OCI-LY1 (cell line): ENCODE data around the gene NEGR1.

Experiments used
- H2AFZ ChIP-seq: fragments of 200-600 bp; sonication (generic), shearing (Covaris generic); 2 replicates; pipeline ENCODE4 v1.6.0; 2014; ENCODE audit warnings: antibody characterized with exemption, mild to moderate bottlenecking, low read length
- H3F3A ChIP-seq: fragments of 200-600 bp; sonication (generic), shearing (Covaris generic); 2 replicates; pipeline ENCODE4 v1.6.0; 2014; ENCODE audit warnings: mild to moderate bottlenecking, antibody characterized with exemption, low read length, moderate library complexity; ENCODE audit not compliant: insufficient read depth
- H3K27ac ChIP-seq: fragments of 200-600 bp; sonication (generic); 2 replicates; pipeline ENCODE4 v1.5.1; 2014; ENCODE audit warnings: low read length, mixed run types, mild to moderate bottlenecking, low read depth; ENCODE audit not compliant: poor library complexity, severe bottlenecking
- H3K27me3 ChIP-seq: fragments of 200-600 bp; sonication (generic); 2 replicates; pipeline ENCODE4 v1.6.0; 2014; ENCODE audit warnings: antibody characterized with exemption, mild to moderate bottlenecking, low read length, moderate library complexity; ENCODE audit not compliant: insufficient read depth
- H3K36me3 ChIP-seq: fragments of 200-600 bp; sonication (generic); 2 replicates; pipeline ENCODE4 v1.6.1; 2014; ENCODE audit warnings: mild to moderate bottlenecking, antibody characterized with exemption, low read length, moderate library complexity, mixed read lengths; ENCODE audit not compliant: insufficient read depth
- H3K4me1 ChIP-seq: fragments of 200-600 bp; sonication (generic); 2 replicates; pipeline ENCODE4 v1.5.1; 2014; ENCODE audit warnings: mild to moderate bottlenecking, low read length, moderate library complexity; ENCODE audit not compliant: insufficient read depth, severe bottlenecking
- H3K4me2 ChIP-seq: fragments of 200-600 bp; sonication (generic), shearing (Covaris generic); 2 replicates; pipeline ENCODE4 v1.6.1; 2014; ENCODE audit warnings: low read length
- H3K4me3 ChIP-seq: fragments of 200-600 bp; sonication (generic); 2 replicates; pipeline ENCODE4 v1.5.1; 2014; ENCODE audit warnings: low read length, low read depth, mild to moderate bottlenecking, mixed read lengths; ENCODE audit not compliant: poor library complexity, severe bottlenecking
- H3K79me2 ChIP-seq: fragments of 200-600 bp; shearing (Covaris generic); 2 replicates; pipeline ENCODE4 v1.6.1; 2016; ENCODE audit warnings: mixed run types, low read length, mixed read lengths; ENCODE audit not compliant: insufficient read depth
- H3K9ac ChIP-seq: fragments of 200-600 bp; sonication (generic), shearing (Covaris generic); 2 replicates; pipeline ENCODE4 v1.6.1; 2014; ENCODE audit warnings: mild to moderate bottlenecking, low read length, mixed read lengths
- H3K9me2 ChIP-seq: fragments of 200-600 bp; sonication (generic), shearing (Covaris generic); 2 replicates; pipeline ENCODE4 v1.6.1; 2014; ENCODE audit warnings: low read depth, mild to moderate bottlenecking, low read length, mixed read lengths
- H3K9me3 ChIP-seq: fragments of 200-600 bp; shearing (Covaris generic); 2 replicates; pipeline ENCODE4 v1.6.1; 2014; ENCODE audit warnings: low read length, mixed read lengths
- H4K20me1 ChIP-seq: fragments of 200-600 bp; sonication (generic), shearing (Covaris generic); 2 replicates; pipeline ENCODE4 v1.6.0; 2016; ENCODE audit warnings: mild to moderate bottlenecking, low read length; ENCODE audit not compliant: insufficient read depth
- EZH2 ChIP-seq: fragments of 200-600 bp; sonication (generic), shearing (Covaris generic); IDR thresholded peaks from 2 replicates; pipeline ENCODE4 v1.8.0; 2017; ENCODE audit warnings: borderline replicate concordance, mixed run types, mild to moderate bottlenecking, antibody characterized with exemption, low read length, moderate library complexity, mixed read lengths
- TF ChIP-seq, protein P1 (sequence below): fragments of 200-600 bp; sonication (generic), shearing (Covaris generic); IDR thresholded peaks from 2 replicates; pipeline ENCODE4 v1.5.1; 2017; ENCODE audit warnings: mild to moderate bottlenecking, antibody characterized with exemption, low read length, moderate library complexity, mixed read lengths

The NEGR1 gene

DNA sequence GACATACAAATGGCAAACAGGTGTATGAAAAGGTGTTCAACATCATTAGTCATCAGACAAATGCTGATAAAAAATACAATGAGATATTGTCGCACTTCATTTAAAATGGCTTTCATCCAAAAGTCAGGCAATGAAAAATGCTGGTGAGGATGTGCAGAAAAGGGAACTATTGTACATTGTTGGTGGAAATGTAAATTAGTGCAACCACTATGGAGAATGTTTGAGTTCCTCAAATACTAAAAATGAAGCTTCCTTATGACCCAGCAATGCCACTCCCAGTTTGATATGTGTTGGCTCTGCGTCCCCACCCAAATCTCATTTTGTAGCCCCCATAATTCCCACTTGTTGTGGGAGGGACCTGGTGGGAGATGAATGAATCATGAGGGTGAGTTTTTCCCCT, 891.8 kb downstream of the NEGR1 start:
- Histone ChIP-seq H3K4me3 (no peak overlapping the region), H3K4me2 (no peak overlapping the region), H3K27me3 (no peaks in the 10 kb centered on the region), H3K9me2 (no peaks in the 10 kb centered on the region), H3K9ac (no peak overlapping the region), H4K20me1 (no peaks in the 10 kb centered on the region), H3K36me3 (no peaks in the 10 kb centered on the region), H3F3A (no peaks in the 10 kb centered on the region), H3K79me2 (no peaks in the 10 kb centered on the region), H3K4me1 (no peaks in the 10 kb centered on the region), H3K27ac (no peak overlapping the region), H2AFZ (no peak overlapping the region), H3K9me3 (no peaks in the 10 kb centered on the region)
- no peak for TF ChIP-seq EZH2
- TF ChIP-seq, protein P1, sequence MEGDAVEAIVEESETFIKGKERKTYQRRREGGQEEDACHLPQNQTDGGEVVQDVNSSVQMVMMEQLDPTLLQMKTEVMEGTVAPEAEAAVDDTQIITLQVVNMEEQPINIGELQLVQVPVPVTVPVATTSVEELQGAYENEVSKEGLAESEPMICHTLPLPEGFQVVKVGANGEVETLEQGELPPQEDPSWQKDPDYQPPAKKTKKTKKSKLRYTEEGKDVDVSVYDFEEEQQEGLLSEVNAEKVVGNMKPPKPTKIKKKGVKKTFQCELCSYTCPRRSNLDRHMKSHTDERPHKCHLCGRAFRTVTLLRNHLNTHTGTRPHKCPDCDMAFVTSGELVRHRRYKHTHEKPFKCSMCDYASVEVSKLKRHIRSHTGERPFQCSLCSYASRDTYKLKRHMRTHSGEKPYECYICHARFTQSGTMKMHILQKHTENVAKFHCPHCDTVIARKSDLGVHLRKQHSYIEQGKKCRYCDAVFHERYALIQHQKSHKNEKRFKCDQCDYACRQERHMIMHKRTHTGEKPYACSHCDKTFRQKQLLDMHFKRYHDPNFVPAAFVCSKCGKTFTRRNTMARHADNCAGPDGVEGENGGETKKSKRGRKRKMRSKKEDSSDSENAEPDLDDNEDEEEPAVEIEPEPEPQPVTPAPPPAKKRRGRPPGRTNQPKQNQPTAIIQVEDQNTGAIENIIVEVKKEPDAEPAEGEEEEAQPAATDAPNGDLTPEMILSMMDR, result no peak

- Histone ChIP-seq H3K4me2 (no peak overlapping the region), H3K4me3 (no peak overlapping the region), H3K9me3 (no peaks in the 10 kb centered on the region), H2AFZ (no peak overlapping the region), H3K9ac (no peak overlapping the region), H3K79me2 (no peaks in the 10 kb centered on the region), H3K27ac (no peak overlapping the region), H3K4me1 (no peaks in the 10 kb centered on the region), H4K20me1 (no peaks in the 10 kb centered on the region), H3K36me3 (no peaks in the 10 kb centered on the region), H3F3A (no peaks in the 10 kb centered on the region), H3K27me3 (no peaks in the 10 kb centered on the region), H3K9me2 (no peaks in the 10 kb centered on the region; the same call in 1 of the 2 replicates)
- TF ChIP-seq, protein P1, result no peak
- no peak for TF ChIP-seq EZH2
Measured at GRCh38 chr1:71377886-71378285, 904.5 kb downstream of the NEGR1 start.

- H3K4me1 ChIP-seq, result no peaks in the 10 kb centered on the region
Measured at GRCh38 chr1:71372496-71372895, 909.8 kb downstream of the NEGR1 start.

More at GRCh38 chr1:71372496-71372895, 909.8 kb downstream of the NEGR1 start:
- Histone ChIP-seq H3K36me3 (no peaks in the 10 kb centered on the region), H3K4me3 (no peak overlapping the region), H3K27me3 (no peaks in the 10 kb centered on the region), H3K9ac (no peak overlapping the region), H3K9me3 (no peaks in the 10 kb centered on the region), H2AFZ (no peak overlapping the region), H3K9me2 (no peaks in the 10 kb centered on the region; the same call in 1 of the 2 replicates), H3K79me2 (no peaks in the 10 kb centered on the region), H3F3A (no peaks in the 10 kb centered on the region), H3K27ac (no peak overlapping the region), H4K20me1 (no peaks in the 10 kb centered on the region), H3K4me2 (no peak overlapping the region)
- no peak for TF ChIP-seq EZH2
- TF ChIP-seq, protein P1, result no peak
